ENCODE results near the gene OPRD1. TPM values are rescaled to one million over a fixed set of nuclear protein-coding genes. Genes with fewer than 3 reads are reported as not detected.

The OPRD1 gene
- total RNA-seq, 2 experiments from 2014 or later, result 0.02 TPM; not detected in 1

DNA sequence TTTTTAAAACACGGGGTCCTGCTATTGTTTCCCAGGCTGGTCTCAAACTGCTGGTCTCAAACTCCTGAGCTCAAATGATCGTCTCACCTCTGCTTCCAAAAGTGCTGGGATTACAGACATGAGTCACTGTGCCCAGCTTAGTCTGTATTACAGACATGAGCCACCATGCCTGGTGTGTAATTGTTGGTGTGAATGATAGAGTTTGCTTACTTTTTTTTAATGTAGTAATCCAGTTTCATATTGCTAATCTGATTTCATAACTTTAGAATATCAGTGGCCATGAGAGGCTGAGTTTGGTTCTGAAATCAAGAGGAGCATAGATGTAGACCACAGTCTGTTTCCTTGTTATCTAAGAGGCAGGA is 105.8 kb downstream of the OPRD1 start:
- ChIA-PET POLR2A (interaction anchor here (0.7 to 2.6 kb wide), 6 partner anchors 10 to 207 kb away, joined by 3 to 11 read pairs (median 4); no protein-coding TSS in a partner anchor), CTCF (interaction anchor here (1.7 to 2.2 kb wide), 3 partner anchors 10 to 116 kb away, joined by 4 to 11 read pairs (median 9); no protein-coding TSS in a partner anchor)
- intact Hi-C loops (cut with micrococcal nuclease), result no loop called here
- ATAC-seq (peak; percentile 34), DNase-seq (peak; percentile 62)
- Mint-ChIP-seq H3K4me1 (ENCODE audit: low read depth) (peaks cover 63% of the 10 kb centered on the region), H3K27me3 (no peaks in the 10 kb centered on the region), H3K4me3 (peak overlapping the region; percentile 54), H3K27ac (peak overlapping the region; percentile 95), H3K9me3 (no peaks in the 10 kb centered on the region), H3K36me3 (ENCODE audit: low read depth) (no peaks in the 10 kb centered on the region)
- TF ChIP-seq, protein P1, sequence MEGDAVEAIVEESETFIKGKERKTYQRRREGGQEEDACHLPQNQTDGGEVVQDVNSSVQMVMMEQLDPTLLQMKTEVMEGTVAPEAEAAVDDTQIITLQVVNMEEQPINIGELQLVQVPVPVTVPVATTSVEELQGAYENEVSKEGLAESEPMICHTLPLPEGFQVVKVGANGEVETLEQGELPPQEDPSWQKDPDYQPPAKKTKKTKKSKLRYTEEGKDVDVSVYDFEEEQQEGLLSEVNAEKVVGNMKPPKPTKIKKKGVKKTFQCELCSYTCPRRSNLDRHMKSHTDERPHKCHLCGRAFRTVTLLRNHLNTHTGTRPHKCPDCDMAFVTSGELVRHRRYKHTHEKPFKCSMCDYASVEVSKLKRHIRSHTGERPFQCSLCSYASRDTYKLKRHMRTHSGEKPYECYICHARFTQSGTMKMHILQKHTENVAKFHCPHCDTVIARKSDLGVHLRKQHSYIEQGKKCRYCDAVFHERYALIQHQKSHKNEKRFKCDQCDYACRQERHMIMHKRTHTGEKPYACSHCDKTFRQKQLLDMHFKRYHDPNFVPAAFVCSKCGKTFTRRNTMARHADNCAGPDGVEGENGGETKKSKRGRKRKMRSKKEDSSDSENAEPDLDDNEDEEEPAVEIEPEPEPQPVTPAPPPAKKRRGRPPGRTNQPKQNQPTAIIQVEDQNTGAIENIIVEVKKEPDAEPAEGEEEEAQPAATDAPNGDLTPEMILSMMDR (IDR thresholded peaks at IDR 0.05), result no peak

Other genes with a start within 250 kb of the OPRD1 start
- gene RAB42, start 219.9 kb upstream of the OPRD1 start, total RNA-seq, result not detected
- gene TAF12, start 169.1 kb upstream of the OPRD1 start, total RNA-seq, result 10 to 100 TPM; 21.3 to 23.0 TPM
- gene RNU11, start 163.6 kb upstream of the OPRD1 start, total RNA-seq, result not detected
- gene GMEB1, start 143.4 kb upstream of the OPRD1 start, total RNA-seq, result 10 to 100 TPM; 22.0 to 23.3 TPM
- gene YTHDF2, start 75.2 kb upstream of the OPRD1 start, total RNA-seq, result 10 to 100 TPM; 72.2 to 82.1 TPM
- 10 to 100 TPM; 74.9 to 80.3 TPM for gene EPB41, start 102.4 kb downstream of the OPRD1 start, total RNA-seq